Upper lobe of right lung (tissue), 1 donor: Measurements from ENCODE around the gene CCDC117. TPM values are rescaled to one million over a fixed set of nuclear protein-coding genes. Genes with fewer than 3 reads are reported as not detected.
"Not testable (repeated sequence)": the region's sequence is repeated elsewhere in the genome, so short reads cannot be mapped to it uniquely, and the experiment has no call there.

Source experiments
- ATAC-seq: fragments of 200-7000 bp; cut with Tn5 transposase; one replicate; pipeline ENCODE4 v1.9.1; 2020; ENCODE audit warnings: mild to moderate bottlenecking, moderate library complexity
- DNase-seq: peaks from one replicate; pipeline ENCODE4 v3.0.0-alpha.2; 2020
- H3K27ac ChIP-seq: fragments of 200-600 bp; one replicate; pipeline ENCODE4 v1.8.0; 2022
- H3K27me3 ChIP-seq: fragments of 200-600 bp; one replicate; pipeline ENCODE4 v1.8.0; 2022; ENCODE audit warnings: mild to moderate bottlenecking
- H3K36me3 ChIP-seq: fragments of 200-600 bp; one replicate; pipeline ENCODE4 v1.8.0; 2022
- H3K4me1 ChIP-seq: fragments of 200-600 bp; one replicate; pipeline ENCODE4 v1.8.0; 2022
- H3K4me3 ChIP-seq: fragments of 200-600 bp; one replicate; pipeline ENCODE4 v1.8.0; 2022; ENCODE audit warnings: mild to moderate bottlenecking
- H3K9me3 ChIP-seq: fragments of 200-600 bp; one replicate; pipeline ENCODE4 v1.8.0; 2022
- intact Hi-C: fragments of 100-400 bp; cut with DNase I; formaldehyde crosslinking; loops from one replicate; pipeline ENCODE4 v1.11.0; 2022
- total RNA-seq: library from RNA; stranded (reverse); fragmentation: NEBNext Ultra II Directional; extraction: Animal tissue kit (Norgen Biotek cat#: 25700); gene quantifications from one replicate; pipeline ENCODE4 v1.2.1, GENCODE V29; 2021
- TF ChIP-seq, protein P1 (sequence below): fragments of 200-600 bp; IDR thresholded peaks from one replicate; pipeline ENCODE4 v1.8.0; 2022; ENCODE audit warnings: antibody characterized with exemption
- donor health status: DM: no; HTN: yes; CAD: no; lungs with severe emphysema.

CCDC117 gene
- total RNA-seq, 1 donor from 2014 or later, result 19.7 TPM

- no peaks in the 10 kb centered on the region for H3K36me3 ChIP-seq
- H3K4me1 ChIP-seq, result peaks cover 5% of the 10 kb centered on the region
- ATAC-seq, result no peak
- no peaks in the 10 kb centered on the region for H3K9me3 ChIP-seq
- DNase-seq, result no peak
- H3K4me3 ChIP-seq, result no peak overlapping the region
- H3K27me3 ChIP-seq, result no peaks in the 10 kb centered on the region
- intact Hi-C loops, result no loop called here
- TF ChIP-seq, protein P1, sequence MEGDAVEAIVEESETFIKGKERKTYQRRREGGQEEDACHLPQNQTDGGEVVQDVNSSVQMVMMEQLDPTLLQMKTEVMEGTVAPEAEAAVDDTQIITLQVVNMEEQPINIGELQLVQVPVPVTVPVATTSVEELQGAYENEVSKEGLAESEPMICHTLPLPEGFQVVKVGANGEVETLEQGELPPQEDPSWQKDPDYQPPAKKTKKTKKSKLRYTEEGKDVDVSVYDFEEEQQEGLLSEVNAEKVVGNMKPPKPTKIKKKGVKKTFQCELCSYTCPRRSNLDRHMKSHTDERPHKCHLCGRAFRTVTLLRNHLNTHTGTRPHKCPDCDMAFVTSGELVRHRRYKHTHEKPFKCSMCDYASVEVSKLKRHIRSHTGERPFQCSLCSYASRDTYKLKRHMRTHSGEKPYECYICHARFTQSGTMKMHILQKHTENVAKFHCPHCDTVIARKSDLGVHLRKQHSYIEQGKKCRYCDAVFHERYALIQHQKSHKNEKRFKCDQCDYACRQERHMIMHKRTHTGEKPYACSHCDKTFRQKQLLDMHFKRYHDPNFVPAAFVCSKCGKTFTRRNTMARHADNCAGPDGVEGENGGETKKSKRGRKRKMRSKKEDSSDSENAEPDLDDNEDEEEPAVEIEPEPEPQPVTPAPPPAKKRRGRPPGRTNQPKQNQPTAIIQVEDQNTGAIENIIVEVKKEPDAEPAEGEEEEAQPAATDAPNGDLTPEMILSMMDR, result no peak
- no peak overlapping the region for H3K27ac ChIP-seq
Measured at GRCh38 chr22:28736301-28737155, 36.0 kb upstream of the CCDC117 start.

- H3K36me3 ChIP-seq, result no peaks in the 10 kb centered on the region
- H3K9me3 ChIP-seq, result no peaks in the 10 kb centered on the region
- TF ChIP-seq, protein P1, result no peak
- H3K27me3 ChIP-seq, result no peaks in the 10 kb centered on the region
- H3K27ac ChIP-seq, result no peak overlapping the region
- no peak overlapping the region for H3K4me3 ChIP-seq
- no peak for ATAC-seq
- peaks cover 5% of the 10 kb centered on the region for H3K4me1 ChIP-seq
- DNase-seq, result no peak
- intact Hi-C loops, result no loop called here
Measured at GRCh38 chr22:28737701-28738100, 34.8 kb upstream of the CCDC117 start.

DNA sequence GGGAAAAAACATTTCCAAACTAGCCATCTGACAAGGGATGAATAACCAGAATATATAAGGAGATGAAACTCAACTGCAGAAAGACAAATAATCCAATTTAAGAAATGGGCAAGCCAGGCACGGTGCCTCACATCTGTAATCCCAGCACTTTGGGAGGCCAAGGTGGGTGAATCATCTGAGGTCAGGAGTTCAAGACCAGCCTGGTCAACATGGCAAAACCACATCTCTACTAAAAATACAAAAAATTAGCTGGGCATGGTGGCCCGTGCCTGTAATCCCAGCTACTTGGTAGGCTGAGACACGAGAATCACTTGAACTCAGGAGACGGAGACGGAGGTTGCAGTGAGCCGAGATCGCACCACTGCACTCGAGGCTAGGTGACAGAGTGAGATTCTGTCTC is 33.6 kb upstream of the CCDC117 start:
- peaks cover 12% of the 10 kb centered on the region for H3K4me1 ChIP-seq
- H3K4me3 ChIP-seq, H3K27ac ChIP-seq, DNase-seq, ATAC-seq, H3K9me3 ChIP-seq, H3K36me3 ChIP-seq, intact Hi-C loops, H3K27me3 ChIP-seq: not testable (repeated sequence)

DNA sequence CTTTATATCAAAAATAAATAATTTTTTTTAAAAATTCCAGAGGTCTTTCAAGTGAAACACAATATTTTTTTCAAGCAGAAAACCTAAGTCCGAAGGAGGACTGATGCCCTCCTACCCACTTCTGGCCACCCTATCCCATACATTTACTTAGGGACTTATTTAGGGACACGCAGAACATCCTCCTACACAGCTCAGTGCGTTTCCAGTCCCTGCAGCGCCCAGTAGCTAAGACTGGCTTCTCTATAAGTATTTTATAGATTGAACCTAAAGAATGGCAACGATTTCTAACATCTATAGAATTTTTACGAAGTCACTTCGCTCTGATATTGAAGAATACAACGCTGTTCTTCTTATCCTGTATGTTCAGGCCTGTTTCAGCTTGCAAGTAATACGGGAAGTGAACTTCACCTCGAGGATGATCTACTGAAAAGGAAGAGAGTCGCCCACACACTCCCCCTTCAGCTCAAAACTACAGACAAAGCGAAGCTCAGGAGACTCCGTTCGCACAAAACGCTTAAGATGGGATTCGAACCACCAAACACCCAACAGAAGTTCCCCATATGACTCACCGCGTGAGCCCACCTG is 31.2 kb upstream of the CCDC117 start:
- H3K36me3 ChIP-seq, result peaks cover 26% of the 10 kb centered on the region
- no peaks in the 10 kb centered on the region for H3K9me3 ChIP-seq
- H3K27ac ChIP-seq, result peak overlapping the region; percentile 14
- H3K4me1 ChIP-seq, result peaks cover 12% of the 10 kb centered on the region
- intact Hi-C loops, result no loop called here
- TF ChIP-seq, protein P1, result no peak
- DNase-seq, result no peak
- no peaks in the 10 kb centered on the region for H3K27me3 ChIP-seq
- ATAC-seq, result no peak
- peak overlapping the region; percentile 99 for H3K4me3 ChIP-seq

GRCh38 chr22:28741785-28742561 is 30.5 kb upstream of the CCDC117 start, which contains the start of the genes CHEK2 and HSCB:
TSS of gene CHEK2 (minus strand) at chr22:28741820. CDS start at chr22:28734721, 7,099 bp downstream.
TSS of gene HSCB (plus strand) at chr22:28742039. CDS start at chr22:28742096, 57 bp downstream.
- Histone ChIP-seq H3K27me3 (no peaks in the 10 kb centered on the region), H3K4me1 (peaks cover 12% of the 10 kb centered on the region), H3K9me3 (no peaks in the 10 kb centered on the region), H3K36me3 (peaks cover 32% of the 10 kb centered on the region), H3K4me3 (peak within 1 kb of the TSS; percentile 99), H3K27ac (peak within 1 kb of the TSS; percentile 99)
- TF ChIP-seq, protein P1, result no peak
- DNase-seq, result peak; percentile 98
- intact Hi-C loops, result no loop called here
- peak; percentile 98 for ATAC-seq
